ENCODE results near the gene KCNAB2.

KCNAB2 gene

GRCh38 chr1:6094246-6094645 is 48.6 kb downstream of the KCNAB2 start:
- TF ChIP-seq, protein P1, sequence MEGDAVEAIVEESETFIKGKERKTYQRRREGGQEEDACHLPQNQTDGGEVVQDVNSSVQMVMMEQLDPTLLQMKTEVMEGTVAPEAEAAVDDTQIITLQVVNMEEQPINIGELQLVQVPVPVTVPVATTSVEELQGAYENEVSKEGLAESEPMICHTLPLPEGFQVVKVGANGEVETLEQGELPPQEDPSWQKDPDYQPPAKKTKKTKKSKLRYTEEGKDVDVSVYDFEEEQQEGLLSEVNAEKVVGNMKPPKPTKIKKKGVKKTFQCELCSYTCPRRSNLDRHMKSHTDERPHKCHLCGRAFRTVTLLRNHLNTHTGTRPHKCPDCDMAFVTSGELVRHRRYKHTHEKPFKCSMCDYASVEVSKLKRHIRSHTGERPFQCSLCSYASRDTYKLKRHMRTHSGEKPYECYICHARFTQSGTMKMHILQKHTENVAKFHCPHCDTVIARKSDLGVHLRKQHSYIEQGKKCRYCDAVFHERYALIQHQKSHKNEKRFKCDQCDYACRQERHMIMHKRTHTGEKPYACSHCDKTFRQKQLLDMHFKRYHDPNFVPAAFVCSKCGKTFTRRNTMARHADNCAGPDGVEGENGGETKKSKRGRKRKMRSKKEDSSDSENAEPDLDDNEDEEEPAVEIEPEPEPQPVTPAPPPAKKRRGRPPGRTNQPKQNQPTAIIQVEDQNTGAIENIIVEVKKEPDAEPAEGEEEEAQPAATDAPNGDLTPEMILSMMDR (IDR thresholded peaks at IDR 0.05; ENCODE audit: insufficient read depth, low read length, missing control alignments): no peak
- ChIA-PET POLR2A (no interaction called here), CTCF (no interaction called here)
- DNase-seq (ENCODE audit: low read depth, low spot score): no peak
- no peak overlapping the region for H3K4me3 ChIP-seq (ENCODE audit: low read depth, low read length)

DNA sequence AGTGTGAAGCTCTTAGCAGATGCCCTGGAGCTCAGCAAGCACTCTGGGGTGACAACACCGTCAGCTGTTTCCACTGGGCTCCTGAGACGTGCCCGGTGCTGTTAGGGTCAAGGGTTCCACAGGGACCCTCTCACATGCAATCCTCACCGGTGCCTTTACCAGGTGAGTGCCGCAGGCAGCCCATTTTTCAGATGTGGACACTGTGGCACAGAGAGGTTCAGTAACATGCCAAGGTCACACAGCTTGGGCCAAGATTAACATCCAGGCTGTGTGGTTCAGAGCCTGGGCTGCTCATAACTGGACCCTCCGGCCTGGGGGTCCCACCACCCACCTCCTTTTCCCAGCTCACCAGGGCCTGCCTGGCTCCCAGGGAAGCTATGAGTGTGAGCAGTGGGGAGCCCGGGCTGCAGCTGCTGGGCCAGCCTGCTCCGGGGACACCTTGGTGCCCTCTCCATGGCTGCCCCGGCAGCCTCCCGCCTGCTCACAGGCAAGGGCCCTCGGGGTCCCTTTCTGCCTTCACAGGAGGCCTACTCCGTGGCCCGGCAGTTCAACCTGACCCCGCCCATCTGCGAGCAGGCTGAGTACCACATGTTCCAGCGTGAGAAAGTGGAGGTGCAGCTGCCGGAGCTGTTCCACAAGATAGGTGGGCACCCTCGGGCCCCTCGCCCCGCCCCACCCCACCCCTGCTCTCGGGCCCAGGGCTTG is 49.3 kb downstream of the KCNAB2 start:
- ChIA-PET CTCF (no interaction called here), POLR2A (no interaction called here)
- TF ChIP-seq, protein P1 (IDR thresholded peaks at IDR 0.05; ENCODE audit: insufficient read depth, low read length, missing control alignments): no peak
- no peak overlapping the region for H3K4me3 ChIP-seq (ENCODE audit: low read depth, low read length)
- no peak for DNase-seq (ENCODE audit: low read depth, low spot score)

GRCh38 chr1:6095511-6096242 is 50.0 kb downstream of the KCNAB2 start:
- TF ChIP-seq, protein P1 (IDR thresholded peaks at IDR 0.05; ENCODE audit: insufficient read depth, low read length, missing control alignments): no peak
- POLR2A ChIA-PET: no interaction called here
- H3K4me3 ChIP-seq (ENCODE audit: low read depth, low read length): no peak overlapping the region
- DNase-seq (ENCODE audit: low read depth, low spot score): no peak
- CTCF ChIA-PET: no interaction called here

DNA sequence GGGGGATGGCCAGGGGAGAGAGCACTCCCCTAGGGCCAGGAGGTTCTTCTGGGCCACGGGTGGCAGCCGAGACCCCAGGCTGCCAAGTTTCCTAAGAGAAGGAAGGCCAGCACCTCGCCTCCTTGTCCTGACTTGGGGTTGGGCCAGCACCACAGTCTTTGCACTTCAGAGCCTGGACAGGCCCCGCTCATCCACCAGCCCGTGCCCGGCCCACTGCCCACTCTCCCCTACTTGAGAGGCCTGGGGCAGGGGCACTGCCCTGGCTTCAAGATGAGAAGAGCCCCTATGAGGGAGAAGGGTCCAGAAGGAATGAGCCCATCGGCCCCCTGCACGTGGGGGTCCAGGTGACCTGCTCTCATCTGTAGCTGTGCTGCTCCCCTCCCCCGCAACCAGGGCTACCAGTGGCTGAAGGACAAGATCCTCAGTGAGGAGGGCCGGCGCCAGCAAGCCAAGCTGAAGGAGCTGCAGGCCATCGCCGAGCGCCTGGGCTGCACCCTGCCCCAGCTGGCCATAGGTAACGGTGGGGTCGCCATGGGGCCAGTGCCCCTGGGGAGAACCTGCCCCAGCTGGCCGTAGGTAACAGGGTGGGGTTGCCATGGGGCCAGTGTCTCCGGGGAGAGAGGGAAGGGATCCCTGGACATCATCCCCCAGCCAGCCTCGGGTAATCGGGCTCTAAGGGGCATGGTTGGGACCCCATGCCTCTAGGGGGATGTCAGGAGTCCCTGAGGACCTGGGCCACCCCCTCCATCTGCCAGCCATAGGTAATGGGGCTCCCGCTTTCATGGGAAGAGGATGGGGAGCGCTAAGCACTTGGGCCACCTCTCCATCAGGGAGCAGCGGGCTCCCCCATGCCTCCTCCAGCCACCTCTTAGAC is 50.8 kb downstream of the KCNAB2 start:
- ChIA-PET POLR2A (no interaction called here), CTCF (no interaction called here)
- H3K4me3 ChIP-seq (ENCODE audit: low read depth, low read length): no peak overlapping the region
- no peak for DNase-seq (ENCODE audit: low read depth, low spot score)
- TF ChIP-seq, protein P1 (IDR thresholded peaks at IDR 0.05; ENCODE audit: insufficient read depth, low read length, missing control alignments): no peak

DNA sequence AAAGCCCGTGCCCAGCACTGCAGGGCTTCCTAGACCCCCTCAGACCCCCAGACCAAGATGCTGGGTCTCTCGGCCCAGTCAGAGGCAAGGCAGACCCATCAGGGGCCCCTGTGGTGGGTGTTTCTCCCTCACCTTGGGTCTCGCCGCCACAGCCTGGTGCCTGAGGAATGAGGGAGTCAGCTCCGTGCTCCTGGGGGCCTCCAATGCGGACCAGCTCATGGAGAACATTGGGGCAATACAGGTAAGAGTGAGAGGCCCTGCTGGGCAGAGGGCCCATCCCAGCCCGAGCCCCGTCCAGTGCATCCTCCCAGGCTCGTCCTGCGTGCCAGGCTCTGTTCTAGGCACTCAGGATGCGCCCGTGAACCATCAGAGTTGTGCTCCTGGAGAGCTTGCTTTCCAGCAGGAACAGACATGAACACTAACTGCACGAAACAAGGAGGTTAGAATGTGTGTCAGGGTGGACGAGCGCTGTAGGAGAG is 51.5 kb downstream of the KCNAB2 start:
- ChIA-PET CTCF (no interaction called here), POLR2A (no interaction called here)
- TF ChIP-seq, protein P1 (IDR thresholded peaks at IDR 0.05; ENCODE audit: insufficient read depth, low read length, missing control alignments): no peak
- DNase-seq (ENCODE audit: low read depth, low spot score): no peak
- H3K4me3 ChIP-seq (ENCODE audit: low read depth, low read length): no peak overlapping the region

DNA sequence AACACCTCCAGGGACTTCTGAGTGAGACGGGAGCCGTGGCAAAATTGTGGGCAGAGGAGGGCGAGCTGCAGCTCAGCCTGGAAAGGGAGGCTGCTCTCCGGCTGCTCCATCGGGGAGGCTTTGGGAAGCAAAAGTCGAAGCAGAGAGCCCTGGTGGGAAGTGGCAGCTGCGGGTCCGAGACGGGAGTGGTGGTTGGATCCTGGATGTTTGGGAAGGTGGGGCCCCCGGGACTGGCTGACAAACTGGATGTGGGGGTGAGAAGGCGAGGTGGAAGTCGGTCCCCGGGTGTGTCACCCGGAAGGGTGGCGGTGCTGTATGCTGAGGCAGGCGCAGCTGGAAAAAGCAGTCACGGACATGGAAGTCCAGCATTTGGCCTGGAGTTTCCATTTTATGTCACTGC is 52.1 kb downstream of the KCNAB2 start:
- CTCF ChIA-PET: interaction anchor here (1.8 kb wide), 1 partner anchor 11 kb away, joined by 3 read pairs; no protein-coding TSS in a partner anchor
- TF ChIP-seq, protein P1 (IDR thresholded peaks at IDR 0.05; ENCODE audit: insufficient read depth, low read length, missing control alignments): no peak
- POLR2A ChIA-PET: no interaction called here
- no peak overlapping the region for H3K4me3 ChIP-seq (ENCODE audit: low read depth, low read length)
- no peak for DNase-seq (ENCODE audit: low read depth, low spot score)

All from AG04449 (cell line).